ENCODE measurements around the gene LHX4.

Gene LHX4

GRCh38 chr1:180299479-180300221, 69.6 kb downstream of the LHX4 start:
- no peak for TF ChIP-seq CTCF (IDR thresholded peaks at IDR 0.05)
- H3K27ac ChIP-seq = no peak overlapping the region
- DNase-seq (ENCODE audit: low spot score) = no peak
- no peak overlapping the region for H3K4me3 ChIP-seq

DNA sequence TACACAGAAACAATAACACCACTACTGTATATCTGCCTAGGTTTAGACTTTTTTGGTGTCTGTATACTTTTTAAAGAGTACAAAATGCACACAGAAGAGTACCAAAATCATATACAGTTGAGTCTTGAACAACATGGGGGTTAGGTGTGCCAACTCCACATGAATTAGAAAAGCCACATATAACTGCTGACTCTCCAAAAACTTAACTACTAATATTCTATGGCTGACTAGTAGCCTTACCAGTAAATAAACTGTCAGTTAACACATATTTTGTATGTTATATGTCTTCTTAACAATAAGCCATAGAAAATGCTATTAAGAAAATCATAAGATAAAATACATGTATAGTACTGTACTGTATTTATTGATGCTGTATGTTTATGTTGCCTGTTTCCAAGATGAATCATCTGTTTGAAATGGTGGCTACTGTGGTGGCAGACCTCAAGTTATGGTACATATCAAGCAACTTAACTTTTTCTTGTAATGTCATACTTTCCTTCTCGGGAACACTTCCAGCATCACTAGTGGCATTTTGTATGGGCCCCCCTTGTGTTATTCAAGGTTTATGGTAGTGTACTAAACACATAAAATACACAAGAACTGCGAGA, 71.2 kb downstream of the LHX4 start:
- no peak for TF ChIP-seq CTCF (IDR thresholded peaks at IDR 0.05)
- H3K27ac ChIP-seq = no peak overlapping the region
- DNase-seq (ENCODE audit: low spot score) = no peak
- no peak overlapping the region for H3K4me3 ChIP-seq

DNA sequence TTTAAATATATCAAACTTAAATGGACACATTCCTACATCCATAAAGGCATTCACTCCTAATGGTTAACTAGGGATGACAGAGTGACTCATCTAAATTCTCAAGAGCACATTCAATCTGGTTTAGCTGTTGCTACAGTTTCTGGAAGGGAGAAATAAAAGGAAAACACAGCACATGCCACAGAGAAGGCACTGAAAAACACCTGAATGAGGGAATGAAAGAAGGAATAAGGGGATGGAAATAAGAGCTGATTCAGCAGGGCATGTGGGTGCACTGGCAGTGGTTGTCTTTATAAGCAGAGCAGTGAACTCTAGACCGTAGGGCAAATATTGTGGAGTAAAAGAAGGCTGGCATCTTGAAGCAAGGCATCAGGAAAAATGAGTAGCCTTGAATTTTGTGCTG, 79.3 kb downstream of the LHX4 start:
- Histone ChIP-seq H3K27ac (no peak overlapping the region), H3K4me3 (no peak overlapping the region)
- TF ChIP-seq CTCF (IDR thresholded peaks at IDR 0.05) = no peak
- no peak for DNase-seq (ENCODE audit: low spot score)

- DNase-seq (ENCODE audit: low spot score) = no peak
- H3K4me3 ChIP-seq = no peak overlapping the region
- H3K27ac ChIP-seq = no peak overlapping the region
- no peak for TF ChIP-seq CTCF (IDR thresholded peaks at IDR 0.05)
These were observed 80.0 kb downstream of the LHX4 start for GRCh38 chr1:180310095-180310494.

- DNase-seq (ENCODE audit: low spot score) = no peak
- TF ChIP-seq CTCF (IDR thresholded peaks at IDR 0.05) = no peak
These were observed 81.1 kb downstream of the LHX4 start for GRCh38 chr1:180311011-180311730.

DNA sequence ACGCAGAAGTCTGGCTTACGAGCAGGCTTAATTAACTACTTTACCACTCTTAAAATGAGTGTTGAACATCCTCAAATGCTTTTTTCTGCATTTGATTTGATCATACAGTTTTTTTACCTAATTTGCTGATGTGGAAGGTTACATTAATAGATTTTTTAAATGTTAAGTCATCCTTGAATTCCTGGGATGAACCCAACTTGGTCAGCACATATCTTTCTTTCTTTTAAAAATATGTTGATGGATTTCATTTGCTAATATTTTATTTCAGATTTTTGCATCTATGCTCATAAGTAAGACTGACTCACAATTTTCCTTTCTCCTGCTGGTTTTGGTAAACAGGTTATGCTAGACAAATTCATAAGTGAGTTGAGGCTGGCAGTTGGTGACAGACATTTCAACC, 82.9 kb downstream of the LHX4 start:
- DNase-seq (ENCODE audit: low spot score) = no peak
- TF ChIP-seq CTCF (IDR thresholded peaks at IDR 0.05) = no peak
- H3K27ac ChIP-seq = no peak overlapping the region

More at GRCh38 chr1:180311011-180311730, 81.1 kb downstream of the LHX4 start:
- Histone ChIP-seq H3K27ac (no peak overlapping the region), H3K4me3 (no peak overlapping the region)

More for the DNA sequence above, 82.9 kb downstream of the LHX4 start:
- H3K4me3 ChIP-seq = no peak overlapping the region

Measured in coronary artery (tissue), 2 donors.